Stimulated activated CD8-positive, alpha-beta memory T cell treated with anti-CD3 and anti-CD28 coated beads, Interleukin-12 subunit alpha, Interleukin-12 subunit beta, amount 100 ng/mL, for 1 hour (primary cell): Measurements from ENCODE around the gene ZNF555.
"Not testable (repeated sequence)": the region's sequence is repeated elsewhere in the genome, so short reads cannot be mapped to it uniquely, and the experiment has no call there.

Experiments used
- DNase-seq: peaks from one replicate; pipeline ENCODE4 v3.0.0-alpha.2; 2020; ENCODE audit warnings: low read depth

Gene ZNF555

GRCh38 chr19:2807379-2808128 is 33.7 kb upstream of the ZNF555 start:
- DNase-seq, result no peak

GRCh38 chr19:2808129-2808941 is 32.9 kb upstream of the ZNF555 start:
- DNase-seq, result no peak

DNA sequence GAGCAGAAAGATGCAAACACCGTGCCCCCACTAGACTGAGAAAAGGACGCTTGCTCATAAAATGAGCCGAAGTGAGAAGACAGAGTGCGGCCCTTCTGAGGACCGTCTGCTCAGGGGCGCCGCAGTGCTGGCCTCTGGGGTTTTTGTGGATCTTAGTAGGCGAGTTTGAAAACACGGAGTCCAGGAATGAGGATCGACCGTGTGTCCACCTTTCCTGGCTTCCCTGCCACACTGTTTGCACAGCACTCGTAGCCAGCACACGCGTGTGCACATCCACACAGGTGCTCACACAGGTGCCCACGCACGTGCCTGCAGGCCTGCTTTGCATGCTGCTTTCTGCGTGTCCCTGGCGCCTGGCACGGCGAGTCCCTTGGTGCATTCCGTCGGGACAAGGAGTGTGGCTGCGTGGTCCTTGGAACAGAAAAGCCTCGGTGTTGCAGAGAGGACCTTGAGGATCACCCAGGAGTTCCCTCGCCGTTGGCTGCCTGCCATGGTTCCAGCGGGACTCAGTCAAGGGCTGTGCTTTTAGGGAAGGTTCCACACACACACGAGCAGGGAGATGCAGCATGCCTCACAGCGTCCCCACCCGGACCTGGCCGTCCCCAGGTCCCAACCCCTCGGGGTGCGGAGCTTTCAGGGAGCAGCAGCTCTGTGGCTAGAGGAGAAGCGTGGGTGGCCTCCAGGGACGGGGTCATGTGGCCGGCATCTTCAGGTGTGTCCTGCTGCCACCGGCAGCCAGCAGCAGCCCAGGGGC is 31.7 kb upstream of the ZNF555 start:
- no peak for DNase-seq

DNA sequence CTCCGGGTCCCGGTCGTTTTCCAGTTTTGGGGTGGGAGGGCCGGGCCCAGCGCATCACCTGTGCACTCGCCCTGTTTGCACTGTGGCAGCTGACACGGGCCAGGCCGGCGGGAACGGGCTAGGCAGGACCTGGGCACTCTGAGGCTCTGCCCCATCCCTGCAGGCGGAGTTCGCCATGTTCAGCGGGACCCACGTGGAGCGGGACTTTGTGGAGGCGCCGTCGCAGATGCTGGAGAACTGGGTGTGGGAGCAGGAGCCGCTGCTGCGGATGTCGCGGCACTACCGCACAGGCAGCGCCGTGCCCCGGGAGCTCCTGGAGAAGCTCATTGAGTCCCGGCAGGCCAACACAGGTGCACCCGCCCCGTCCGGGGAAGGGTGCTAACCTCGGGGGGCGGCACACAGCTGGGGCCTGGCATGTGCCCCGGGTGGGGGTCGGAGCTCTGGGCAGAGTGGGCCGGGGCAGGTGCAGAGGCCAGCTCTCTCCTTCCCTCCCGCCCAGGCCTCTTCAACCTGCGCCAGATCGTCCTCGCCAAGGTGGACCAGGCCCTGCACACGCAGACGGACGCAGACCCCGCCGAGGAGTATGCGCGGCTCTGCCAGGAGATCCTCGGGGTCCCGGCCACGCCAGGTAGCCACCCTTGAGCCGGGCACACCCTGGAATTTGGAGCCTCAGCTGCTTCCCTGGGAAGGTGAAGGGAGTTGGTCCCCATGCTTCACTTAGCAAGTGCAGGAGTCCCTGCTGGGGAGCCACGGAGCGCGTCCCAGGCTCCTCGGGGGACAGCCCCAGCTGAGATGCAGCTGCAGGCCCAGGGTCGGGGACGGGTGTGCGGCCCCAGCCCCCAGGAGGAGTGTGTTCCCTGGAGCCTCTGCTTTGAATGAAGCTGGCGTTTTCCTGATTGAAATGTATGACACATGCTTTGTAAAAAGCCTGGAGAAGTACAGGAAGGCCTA is 30.9 kb upstream of the ZNF555 start:
- no peak for DNase-seq

GRCh38 chr19:2811221-2811722 is 30.0 kb upstream of the ZNF555 start:
- no peak for DNase-seq

DNA sequence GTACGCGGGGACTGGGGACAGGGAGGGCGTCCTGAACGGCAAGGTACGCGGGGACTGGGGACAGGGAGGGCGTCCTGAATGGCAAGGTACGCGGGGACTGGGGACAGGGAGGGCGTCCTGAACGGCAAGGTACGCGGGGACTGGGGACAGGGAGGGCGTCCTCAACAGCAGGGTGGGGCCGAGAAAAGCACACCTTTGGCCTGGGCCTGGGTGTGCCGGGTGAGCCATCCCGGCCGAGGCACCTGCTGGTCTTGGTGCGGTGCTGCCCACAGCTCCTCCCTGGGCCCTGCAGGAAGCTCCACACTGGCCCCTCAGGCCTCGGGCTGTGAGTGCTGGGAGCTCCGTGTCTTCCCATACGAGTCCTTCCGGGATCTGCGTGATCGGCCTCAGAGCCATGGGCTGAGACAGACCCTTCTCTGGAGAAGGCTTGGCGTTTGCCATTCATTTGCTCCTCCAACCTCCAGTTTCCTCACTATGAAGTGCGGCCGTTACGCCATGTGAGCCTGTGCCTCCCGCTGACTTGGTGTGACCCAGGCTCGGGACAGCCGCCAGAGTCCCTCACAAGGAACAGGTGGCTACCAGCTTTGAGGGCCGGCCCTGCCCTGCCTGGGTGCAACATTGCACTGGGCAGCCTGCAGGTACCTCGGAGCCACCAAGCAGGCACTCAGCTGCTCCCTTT is 29.4 kb upstream of the ZNF555 start:
- no peak for DNase-seq

DNA sequence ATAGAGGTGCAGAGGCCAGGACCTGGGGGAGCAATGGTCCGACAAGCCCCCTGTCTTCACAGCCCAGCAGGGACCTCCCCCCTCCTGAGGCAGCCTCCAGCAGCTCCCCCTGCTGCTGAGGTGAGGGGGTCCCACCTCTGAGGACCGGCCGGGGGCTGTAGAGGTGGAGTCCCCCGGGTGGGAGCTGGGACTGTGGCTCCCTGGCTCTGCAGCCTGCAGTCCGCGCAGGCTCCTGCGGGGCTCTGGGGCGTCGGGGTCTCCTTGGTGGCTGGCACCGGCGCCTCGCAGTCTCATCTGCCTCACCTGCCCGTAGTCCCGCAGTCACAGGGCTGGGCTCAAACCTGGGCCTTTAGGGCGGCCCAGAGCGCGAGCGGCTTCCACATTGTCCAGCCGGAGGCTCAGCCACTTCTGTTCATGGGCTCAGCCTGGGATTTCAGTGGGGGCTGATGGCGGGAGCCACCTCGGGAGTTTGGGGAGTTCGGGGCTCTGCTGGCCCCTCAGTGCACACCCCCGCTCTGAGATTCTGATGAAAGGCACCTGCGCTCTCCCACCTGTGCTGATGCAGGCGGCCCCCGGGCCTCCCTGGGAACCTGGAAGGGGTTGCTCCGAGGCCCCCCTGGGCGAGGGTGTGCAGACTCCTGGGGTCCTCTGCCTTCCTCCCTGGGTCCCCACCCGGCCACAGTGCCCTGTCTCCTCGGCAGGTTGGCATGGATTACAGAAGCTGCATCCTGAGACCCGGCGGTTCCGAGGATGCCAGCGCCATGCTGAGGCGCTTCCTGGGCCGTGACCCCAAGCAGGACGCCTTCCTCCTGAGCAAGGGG is 28.7 kb upstream of the ZNF555 start:
- no peak for DNase-seq

- no peak for DNase-seq
These were observed 27.8 kb upstream of the ZNF555 start for GRCh38 chr19:2813235-2814160.

DNA sequence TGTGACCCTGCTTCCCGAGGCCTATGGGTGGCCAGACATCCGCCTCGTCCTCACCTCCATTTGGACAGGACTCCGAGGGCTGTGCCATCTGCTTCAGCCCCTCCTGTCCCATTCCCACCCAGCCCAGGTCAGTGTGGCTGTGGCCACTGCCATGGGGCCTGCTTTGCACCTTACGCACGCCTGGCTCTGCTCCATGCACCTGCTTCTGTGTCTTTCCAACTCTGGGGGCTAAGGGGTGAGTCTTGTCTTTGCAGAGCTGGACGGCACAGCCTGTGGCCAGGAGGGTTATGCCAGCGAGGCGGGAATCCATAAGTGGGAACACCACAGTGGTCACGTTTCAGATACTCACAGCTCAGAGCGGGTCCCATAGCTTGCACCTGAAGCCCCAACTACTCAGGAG is 26.8 kb upstream of the ZNF555 start:
- DNase-seq, result no peak

GRCh38 chr19:2815191-2815614 is 26.1 kb upstream of the ZNF555 start:
- no peak for DNase-seq

DNA sequence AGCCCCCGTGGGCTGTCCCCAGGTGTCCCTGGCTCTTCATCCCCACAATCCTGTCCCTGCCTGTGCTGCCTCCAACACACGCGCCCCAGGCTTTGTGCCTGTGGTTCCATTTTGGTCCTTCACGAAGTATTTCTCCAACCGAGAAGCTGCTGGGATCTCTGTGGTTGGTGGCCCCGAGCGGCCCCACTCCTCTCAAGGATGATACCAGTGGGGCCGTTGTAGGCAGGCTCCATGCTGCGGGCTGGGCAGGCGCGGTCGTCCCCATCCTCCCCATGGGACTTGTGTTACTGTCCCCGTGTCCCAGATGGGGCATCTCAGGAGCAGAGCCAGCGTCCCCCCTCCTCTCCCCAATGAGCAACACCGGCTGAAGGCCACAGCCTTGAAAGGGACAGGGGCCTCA is 25.4 kb upstream of the ZNF555 start:
- no peak for DNase-seq

GRCh38 chr19:2816641-2817040 is 24.6 kb upstream of the ZNF555 start:
- no peak for DNase-seq

DNA sequence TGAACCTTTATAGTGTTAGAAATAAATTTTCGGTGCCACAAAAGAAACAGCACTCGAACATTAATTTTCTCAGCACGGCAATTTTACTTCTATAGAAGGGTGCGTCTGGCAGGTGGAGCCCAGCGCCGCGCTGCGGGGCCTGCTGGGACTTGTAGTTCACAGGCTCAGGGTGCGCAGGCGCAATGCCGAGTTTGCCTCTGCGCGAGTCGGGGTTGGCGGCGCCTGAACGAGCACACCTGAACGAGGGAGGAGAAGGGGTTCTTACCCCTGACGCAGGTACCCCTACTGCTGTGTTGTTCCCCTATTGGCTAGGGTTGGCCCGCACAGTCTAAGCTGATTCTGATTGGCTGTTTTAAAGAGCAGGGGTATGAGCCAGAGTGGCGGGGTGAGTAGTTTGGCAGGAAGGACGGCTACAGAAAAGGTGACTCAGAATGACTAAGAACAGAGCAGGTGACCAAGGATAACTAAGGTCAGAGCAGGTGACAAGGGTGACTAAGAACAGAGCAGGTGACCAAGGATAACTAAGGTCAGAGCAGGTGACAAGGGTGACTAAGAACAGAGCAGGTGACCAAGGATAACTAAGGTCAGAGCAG is 23.9 kb upstream of the ZNF555 start:
- not testable (repeated sequence) for DNase-seq

DNA sequence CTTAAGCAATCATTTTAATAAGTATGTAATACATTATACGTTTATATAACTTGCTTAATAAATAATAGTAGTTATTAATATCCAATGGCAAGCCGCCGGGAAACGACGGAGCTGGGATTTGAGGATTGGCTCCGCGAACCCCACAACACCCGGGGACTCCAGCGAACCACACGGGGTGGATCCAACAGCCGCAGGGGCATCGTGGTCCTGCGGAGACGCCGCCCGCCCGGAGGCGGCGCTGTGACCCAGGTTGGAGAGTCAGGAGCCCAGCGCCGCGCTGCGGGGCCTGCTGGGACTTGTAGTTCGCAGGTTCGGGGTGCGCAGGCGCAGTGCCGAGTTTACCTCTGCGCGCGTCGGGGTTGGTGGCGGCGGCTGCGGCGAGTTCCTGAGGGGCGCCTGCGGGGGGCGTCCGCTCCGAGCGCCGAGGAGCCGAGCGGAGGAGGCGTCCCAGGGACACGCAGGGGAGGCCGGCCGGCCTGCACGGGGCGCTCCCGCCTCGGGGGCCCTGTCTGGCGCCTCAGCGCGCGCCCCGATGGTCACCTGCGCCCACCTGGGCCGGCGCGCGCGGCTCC is 21.6 kb upstream of the ZNF555 start, which contains the start of gene ZNF554:
Gene ZNF554 (plus strand): TSS at position 329 of the 572 bp plus-strand sequence. CDS start 204 bp downstream, at position 533.
- DNase-seq, result peak; percentile 98

GRCh38 chr19:2820112-2820702 is 21.1 kb upstream of the ZNF555 start:
- DNase-seq, result no peak

- no peak for DNase-seq
These were observed 18.4 kb upstream of the ZNF555 start for GRCh38 chr19:2822846-2823245.

- DNase-seq, result no peak
These were observed 17.6 kb upstream of the ZNF555 start for GRCh38 chr19:2823646-2824045.
